NCI-H2227 (cell line): Measurements from ENCODE around the gene BTBD1.
"Not testable (repeated sequence)": the region's sequence is repeated elsewhere in the genome, so short reads cannot be mapped to it uniquely, and the experiment has no call there.

Experiments
- DNase-seq: peaks from one replicate; lab custom pipeline; 2025; ENCODE audit not compliant: unreplicated experiment; lab: John Stamatoyannopoulos, UW

Gene BTBD1

DNA sequence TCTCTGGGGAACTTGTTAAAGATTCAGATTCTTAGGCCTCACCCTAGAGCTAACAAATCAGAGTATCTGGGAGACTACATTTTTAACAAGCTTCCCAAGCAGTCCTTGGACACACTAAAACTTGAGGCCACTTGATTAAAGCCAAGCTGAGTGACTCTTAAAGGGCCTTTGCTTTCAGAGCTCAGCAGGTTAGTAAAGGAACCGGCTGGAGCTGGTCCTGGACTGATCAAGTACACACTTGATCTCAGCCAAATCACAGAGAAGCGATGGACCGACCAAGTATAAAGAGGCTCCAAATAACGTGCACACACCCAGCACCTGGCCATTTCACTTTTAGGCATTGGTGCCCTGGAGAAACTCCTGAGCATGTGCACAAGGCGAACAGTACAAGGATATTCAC is 27.5 kb upstream of the BTBD1 start:
- no peak for DNase-seq

DNA sequence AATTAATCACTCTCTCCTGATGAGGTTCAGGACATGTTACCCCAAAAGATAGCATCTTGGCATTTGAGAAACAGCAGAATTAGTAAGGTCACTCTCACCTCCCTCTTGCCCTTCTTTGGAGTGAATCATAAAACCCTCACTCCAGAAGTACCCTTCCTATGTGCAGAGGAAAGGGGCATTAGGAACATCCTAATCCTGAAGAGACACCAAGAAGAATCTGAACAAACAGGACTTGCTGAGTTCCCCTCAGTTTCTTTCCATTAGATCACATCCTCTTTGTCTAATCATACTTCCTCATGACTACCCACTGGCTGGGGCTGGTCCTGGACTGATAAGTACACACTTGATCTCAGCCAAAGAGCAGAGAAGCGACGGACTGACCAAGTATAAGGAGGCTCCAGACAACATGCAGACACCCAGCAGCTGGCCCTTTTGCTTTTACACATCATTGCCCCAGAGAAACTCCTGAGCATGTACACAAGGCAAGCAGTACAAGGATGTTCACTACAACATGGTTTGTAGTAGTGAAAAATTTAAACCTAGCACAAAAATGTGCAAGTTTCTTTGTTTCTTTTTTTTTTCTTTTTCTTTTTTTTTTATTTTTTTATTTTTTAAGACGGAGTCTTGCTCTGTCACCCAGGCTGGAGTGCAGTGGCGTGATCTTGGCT is 25.4 kb upstream of the BTBD1 start:
- no peak for DNase-seq

DNA sequence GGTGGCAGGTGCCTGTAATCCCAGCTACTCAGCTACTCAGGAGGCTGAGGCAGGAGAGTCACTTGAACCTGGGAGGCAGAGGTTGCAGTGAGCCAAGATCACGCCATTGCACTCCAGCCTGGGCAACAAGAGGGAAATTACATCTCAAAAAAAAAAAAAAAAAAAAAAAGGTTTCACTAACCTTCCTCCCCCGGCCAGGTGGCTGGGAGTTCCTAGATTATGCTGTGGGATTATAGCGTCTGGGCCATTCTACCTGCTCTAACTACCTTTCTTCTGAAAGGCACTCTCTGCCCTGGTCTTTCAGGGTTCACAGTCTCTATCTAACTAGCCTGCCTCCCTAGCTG is 24.9 kb upstream of the BTBD1 start:
- not testable (repeated sequence) for DNase-seq

DNA sequence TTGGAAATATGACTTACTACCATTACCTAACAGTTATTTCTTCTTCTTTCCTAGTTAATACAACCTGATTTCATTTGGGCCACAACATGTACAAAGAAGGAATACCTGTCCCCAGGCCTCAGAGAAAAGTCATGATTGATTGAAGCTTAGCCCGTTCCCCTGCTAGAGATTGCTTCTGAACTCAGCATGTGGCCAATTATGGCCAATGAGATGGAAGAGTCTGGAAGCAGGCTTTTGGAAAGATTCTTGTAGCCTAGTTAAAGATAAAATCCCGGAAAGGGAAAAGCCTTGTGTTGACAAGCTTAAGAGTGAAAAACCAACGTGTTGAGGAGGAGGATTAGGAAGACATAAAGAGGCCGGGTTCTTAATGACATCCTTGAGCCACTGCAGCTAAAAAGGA is 23.4 kb upstream of the BTBD1 start:
- DNase-seq, result no peak

DNA sequence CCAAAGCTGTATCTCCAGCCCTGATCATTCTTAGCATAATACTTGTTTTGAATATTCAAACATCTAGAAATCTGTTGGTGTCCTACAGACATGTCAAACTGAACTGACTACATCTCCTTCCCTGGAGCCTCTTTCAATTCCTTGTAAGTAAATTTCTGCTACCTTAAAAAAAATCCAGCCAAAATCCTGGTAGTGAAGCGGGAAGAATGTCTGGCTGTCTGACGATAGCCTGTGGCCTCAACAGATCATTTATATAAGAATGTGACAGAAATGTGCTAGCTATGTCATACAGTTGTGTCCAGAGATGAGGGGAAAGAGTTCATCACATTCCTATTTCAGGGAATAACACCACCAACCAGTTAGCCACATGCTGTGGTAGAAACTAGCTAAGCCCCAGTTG is 21.8 kb upstream of the BTBD1 start:
- no peak for DNase-seq

DNA sequence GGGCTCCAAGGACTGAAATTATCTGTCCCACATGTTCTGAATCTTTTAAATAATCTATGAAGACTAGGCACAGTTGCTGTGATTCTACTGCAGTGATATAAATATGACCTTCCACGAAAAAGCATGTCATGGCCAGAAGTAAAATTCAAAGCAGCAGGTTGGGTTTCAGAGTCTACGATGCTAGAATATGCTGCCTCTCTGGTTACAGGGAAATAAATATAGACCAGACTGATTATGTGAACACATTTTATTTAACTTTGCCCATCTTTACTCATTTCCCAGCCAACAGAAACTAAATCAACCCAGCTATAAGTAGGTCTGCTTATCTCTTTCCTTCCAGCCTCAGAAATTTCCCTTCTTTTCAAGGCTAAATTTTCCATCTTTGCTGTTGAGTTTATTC is 20.5 kb upstream of the BTBD1 start:
- no peak for DNase-seq

DNA sequence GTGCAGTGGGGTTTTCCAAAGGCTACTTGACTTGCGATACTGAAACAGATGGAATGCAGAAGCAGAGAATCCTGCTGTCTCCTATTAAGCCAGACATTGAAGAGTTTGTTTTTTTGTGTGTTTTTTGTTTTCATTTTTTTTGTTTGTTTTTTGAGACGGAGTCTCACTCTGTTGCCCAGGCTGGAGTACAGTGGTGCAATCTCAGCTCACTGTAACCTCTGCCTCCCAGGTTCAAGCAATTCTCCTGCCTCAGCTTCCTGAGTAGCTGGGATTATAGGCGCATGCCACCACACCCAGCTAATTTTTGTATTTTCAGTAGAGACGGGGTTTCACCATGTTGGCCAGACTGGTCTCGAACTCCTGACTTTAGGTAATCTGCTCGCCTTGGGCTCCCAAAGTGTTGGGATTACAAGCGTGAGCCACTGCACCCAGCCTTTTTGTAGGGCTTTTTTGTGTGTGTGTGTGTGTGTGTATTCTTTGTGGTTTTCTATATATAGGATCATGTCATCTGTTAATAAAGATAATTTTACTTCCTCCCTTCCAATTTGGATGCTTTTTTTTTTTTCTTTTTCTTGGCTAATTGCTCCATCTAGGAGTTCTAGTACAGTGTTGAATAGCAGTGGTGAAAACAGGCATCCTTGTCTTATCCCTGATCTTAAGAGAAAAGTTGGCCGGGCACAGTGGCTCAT is 19.0 kb upstream of the BTBD1 start:
- not testable (repeated sequence) for DNase-seq

DNA sequence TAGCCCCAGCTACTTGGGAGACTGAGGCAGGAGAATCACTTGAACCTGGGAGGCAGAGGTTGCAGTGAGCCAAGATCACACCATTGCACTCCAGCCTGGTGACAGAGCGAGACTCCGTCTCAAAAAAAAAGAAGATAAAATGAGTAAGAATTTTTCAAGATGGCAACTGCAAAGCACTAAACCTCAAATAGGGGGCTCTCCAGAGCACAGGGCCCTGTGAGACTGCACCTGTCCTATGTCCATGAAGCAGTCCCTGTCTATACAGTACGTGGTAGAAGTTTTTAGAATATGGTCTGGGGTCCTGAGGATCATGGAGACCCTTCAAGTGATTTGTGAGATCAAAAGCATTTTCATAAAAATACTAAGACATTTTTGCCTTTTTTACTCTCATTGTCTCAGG is 18.4 kb upstream of the BTBD1 start:
- not testable (repeated sequence) for DNase-seq

DNA sequence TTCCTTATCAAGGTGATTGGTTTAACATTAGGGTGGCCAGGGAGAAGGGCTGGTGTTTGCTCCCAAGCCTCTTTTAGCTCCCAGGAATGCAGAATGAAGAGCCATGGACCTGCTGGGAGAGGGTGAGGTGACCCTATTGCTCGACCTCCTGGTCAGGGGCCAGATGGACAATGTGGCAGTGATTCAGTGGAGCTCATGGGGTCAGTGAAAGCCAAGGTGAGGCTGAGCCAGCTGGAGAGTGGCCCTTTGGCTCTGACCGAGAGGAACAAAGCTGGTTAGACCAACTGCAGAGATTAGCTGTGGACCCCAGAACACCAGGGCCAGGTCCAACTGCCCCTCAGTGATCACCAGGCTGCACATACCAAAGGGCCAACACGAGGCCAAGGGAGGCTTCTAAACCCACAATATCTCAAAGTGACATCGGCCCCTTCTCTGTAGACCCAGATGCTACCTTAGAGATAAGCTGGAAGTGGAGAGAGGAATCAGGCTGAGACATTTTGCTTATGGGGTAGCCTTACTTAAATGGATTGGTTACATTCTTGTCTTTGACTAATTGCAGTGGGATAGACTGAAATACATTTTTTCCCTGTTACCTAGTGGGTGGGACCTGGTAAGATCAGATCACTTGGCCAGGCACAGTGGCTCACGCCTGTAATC is 15.8 kb upstream of the BTBD1 start:
- DNase-seq, result no peak

DNA sequence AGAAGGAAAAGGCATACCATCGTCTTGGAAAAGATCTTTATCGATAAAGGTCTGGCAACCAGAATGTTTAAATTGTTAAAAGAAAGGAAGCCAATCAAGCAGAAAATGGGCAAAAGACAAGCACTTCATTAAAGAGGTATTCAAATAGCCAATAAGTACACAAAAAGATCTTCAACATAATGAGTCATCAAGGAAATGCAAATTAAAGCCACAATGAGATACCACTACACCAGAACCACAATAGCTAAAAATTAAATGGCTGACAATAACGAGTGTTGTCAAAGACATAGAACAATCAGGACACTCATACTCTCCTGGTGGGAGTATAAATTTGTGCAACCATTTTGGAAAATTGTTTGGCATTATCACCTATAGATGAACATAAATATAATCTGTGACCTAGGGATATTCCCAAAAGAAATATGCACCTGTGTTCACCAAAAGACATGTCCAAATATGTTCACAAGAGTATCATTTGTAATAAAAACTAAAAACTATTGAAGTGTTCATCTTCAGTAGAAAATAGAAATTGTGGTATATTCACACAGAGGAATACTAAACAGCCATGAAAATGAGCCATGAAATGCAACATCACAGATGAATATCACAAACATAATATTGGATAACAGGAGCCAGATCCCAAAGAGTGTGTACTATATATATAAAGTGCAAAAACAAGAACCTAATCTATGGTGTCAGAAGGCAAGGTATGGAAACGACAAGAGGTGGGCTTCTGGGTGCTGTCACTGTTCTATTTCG is 14.4 kb upstream of the BTBD1 start:
- DNase-seq, result no peak

DNA sequence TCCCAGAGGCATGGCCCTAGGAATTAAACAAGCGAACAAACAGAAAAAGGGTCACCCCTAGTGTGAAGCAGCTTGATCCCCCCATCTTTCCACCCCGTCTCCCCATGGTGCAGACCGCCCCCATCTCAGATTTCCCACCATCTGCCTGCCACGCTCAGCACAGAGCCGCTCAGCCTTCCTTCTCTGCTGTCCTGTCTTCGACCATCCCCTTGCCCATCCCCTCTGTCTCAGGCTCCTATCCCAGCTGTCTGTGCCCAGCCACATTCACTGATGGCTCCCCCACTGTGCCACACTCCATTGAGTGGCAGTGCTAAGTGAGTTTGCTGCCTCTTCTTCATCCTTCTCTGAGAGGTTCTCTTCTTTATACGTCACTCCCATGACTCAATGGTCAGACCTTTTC is 11.7 kb upstream of the BTBD1 start:
- no peak for DNase-seq

DNA sequence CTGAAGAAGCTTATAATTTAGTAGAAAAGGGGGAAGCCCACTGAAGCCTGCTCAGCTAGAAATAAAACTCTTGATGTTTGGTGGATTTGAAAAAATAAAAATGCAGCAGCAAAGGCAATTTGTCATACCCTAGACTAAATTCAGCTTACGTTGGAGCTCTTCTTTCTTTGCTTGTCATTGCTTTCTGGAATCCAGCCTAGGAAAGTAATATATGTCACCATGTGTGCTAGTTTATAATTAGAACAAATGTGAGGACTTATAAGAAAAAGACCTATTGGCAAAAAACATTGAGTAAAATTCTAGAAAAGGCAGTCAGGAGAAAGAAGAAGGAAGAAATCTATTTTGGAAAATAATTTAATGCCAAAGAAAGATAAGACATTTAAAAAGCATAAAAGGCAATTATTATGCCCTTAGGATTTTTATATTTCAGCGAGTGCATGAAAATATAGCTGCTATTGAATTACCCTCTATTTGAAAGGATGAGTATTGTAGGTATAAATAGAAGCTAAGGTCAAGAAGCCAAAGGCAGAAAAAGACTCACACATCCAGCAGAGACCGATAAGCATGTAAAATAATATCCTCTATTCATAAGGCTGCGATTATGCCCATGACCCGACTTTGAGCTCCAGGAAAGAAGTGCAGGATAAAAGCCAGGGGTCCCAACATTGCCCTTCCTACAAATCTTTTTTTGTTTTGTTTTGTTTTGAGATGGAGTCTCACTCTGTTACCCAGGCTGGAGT is 10.6 kb upstream of the BTBD1 start:
- peak; percentile 53 for DNase-seq

DNA sequence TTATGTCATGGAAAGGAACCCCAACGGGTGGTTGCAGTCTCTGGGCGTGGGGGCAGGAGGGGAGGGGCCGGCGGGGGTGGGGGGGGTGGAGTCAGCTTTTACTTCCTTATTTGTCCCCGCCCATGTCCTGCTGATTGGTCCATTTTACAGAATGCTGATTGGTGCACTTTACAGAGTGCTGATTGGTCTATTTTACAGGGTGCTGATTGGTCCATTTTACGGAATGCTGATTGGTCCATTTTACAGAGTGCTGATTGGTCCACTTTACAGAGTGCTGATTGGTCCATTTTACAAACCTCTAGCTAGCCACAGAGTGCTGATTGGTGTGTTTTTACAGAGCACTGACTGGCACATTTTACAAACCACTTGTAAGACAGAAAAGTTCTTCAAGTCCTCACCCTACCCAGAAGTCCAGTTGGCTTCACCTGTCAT is 2.2 kb upstream of the BTBD1 start:
- not testable (repeated sequence) for DNase-seq

DNA sequence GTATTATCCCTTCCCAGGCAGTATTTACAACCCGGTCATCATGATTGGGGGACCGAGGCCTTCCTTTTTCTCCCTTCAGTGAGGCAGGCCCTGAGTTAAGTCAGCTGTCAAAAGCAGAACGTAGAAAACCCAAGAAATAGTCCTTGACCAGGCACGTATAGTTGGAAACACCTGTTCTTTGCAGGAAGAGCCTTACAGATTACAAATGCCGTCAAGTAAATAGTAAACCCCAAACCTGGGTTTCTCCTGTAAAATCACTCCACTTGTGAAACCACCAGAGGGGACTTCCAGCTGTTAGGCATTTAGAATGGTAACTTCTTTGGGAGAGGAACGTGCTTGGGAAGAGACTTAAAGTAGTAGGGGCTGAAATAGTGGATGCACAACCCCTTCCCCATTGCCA is 1.0 kb upstream of the BTBD1 start:
- DNase-seq, result no peak

DNA sequence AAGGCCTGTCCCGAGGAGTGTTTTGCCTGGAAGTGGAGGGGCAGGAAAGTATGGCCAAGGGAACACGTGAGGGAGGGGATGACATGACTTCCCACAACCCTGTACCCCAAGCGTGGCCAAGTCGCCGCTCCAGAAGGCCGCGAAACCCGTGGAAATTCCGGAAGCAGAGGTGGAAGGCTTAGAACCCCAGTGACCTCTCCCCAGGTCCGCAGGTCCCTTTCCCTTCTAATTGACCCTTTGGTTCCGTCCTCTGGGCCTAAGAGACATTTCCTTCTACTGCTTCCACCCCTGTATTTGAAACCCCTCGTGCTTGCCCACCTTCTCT is 548 bp upstream of the BTBD1 start:
- DNase-seq, result no peak

DNA sequence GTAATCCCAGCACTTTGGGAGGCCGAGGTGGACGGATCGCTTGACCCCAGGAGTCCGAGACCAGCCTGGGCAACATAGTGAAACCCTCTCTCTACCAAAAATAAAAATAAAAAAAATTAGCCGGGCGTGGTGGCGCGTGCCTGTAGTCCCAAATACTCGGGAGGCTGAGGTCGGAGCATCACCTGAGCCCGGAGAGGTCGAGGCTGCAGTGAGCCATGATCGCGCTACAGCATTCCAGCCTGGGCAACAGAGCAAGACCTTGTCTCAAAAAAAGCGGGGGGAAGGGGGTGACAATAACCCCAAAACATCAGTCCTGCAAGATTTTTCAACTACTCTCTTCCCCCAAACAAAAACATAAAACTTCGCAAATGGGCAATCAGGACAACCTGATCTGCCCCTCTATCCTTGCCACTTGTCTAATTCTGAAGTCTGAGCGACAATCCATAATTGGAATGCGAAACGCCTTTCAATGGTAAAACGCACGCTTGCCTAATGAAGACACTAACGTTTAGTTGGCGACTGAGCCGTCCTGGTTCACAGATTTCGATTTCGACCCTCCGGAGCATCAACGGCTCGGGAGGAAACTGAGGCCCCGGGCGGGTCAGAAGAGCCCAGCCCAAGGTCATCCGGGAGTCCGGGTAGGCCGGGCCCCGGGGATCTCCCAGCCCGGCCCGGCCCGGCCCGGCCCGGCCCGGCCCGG is 868 bp downstream of the BTBD1 start:
- DNase-seq, result peak; percentile 32

DNA sequence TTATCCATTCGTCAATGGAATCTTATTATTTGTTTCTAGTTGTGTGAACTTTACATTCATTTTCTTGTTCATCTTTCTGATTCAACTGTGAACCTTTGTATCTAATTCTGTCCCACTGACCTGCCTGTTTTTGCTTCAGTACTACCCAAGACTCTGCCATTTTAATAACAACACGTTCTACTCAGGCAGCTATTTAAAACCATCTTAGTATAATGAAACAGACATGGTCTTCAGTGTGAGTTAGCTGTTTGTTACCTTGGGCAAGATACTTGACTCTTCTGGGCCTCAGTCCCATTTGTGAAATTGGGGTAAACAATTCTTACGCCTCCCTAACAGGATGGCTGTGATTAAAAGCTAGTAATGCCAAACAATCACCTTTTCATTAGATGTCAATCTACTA is 1.6 kb downstream of the BTBD1 start:
- DNase-seq, result no peak

DNA sequence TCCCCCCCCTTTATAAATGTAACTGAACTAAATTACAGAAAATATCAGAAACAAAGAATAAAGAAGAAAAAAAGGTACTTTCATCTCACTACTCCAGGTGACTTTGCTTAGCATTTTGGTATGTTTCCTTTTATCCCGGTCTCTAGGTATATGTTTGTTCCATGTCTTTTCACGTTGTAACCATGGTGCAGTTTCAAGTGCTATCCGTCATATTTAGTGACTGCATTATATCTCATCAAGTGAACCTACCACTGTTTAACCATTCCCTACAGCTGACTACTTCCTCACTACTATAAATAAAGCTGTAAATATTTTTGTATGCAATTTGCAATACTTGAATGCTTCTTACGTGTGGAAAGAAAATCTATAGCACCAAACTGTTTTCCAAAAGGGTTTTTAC is 2.2 kb downstream of the BTBD1 start:
- peak; percentile 5 for DNase-seq

DNA sequence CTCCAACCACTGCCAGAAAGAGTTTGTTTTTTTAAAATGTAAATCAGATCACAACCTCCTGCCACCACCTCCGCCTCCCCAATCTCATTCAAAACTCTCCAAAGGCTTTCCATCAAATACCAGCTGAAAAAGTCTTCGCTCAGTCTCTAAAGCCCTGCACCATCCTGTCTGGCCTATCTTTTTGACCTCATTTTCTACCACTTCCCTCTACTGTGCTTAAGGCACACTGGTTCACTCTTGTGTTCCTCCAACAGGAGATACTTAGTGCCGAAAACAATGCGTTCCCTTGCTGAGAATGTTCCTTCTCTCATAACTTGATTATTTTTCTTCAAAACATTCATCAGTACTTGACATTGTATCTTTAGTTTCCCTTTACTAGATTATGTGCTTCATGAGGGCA is 3.5 kb downstream of the BTBD1 start:
- DNase-seq, result no peak

DNA sequence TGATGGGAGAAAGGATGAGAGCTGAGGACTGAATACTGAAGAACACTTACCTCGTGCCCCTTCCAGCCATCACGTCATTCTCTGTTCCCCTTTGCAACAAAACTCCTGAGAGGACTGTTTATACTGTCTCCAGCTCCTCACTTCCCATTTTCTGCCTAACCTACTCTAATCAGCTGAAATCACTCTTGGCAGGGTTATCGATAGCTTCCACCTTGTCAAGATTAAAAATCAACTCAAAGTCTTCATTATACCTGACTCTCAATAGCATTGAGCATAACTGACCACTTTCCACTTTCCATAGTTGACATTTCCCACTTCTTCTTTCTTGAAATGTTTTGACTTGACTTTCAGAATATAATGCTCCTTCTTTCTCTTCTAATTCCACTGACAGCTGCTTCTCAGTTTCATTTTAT is 4.3 kb downstream of the BTBD1 start:
- DNase-seq, result no peak

DNA sequence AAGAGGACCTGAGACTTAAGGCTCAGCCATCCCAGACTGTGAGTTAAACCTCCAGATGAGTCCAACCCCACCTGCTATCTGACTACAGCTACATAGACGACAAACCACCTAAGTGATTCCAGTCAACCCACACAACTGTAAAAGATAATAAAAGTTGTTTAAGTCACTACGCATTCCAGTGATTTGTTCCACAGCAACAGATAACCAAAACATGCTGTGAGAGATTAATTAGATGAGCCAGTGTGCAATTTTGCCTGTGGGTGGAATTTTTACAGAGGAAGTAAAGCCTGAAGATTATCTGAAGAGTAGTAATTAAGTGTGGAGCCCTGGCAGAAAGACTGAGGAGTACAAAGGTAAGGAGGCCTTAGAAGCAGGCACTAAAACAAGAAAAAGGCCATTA is 5.4 kb downstream of the BTBD1 start:
- DNase-seq, result no peak
